Astrocyte of the spinal cord (primary cell): ENCODE results near the gene PRPF6.

Source experiments
- DNase-seq: peaks from one replicate; pipeline ENCODE4 v3.0.0; 2011; ENCODE audit warnings: low read depth, low spot score
- H3K4me3 ChIP-seq: 2 replicates; pipeline ENCODE4 v1.5.1; 2011; ENCODE audit warnings: low read depth, mild to moderate bottlenecking, low read length, moderate library complexity
- in situ Hi-C: cut with HindIII; loops from 2 replicates; pipeline ENCODE4 v1.10.0; 2017; ENCODE audit warnings: low sequenced_read_pairs
- TF ChIP-seq, protein P1 (sequence below): IDR thresholded peaks from 2 replicates; pipeline ENCODE4 v1.5.1; 2012; ENCODE audit warnings: low read depth, mild to moderate bottlenecking, low read length, inconsistent platforms

The PRPF6 gene

DNA sequence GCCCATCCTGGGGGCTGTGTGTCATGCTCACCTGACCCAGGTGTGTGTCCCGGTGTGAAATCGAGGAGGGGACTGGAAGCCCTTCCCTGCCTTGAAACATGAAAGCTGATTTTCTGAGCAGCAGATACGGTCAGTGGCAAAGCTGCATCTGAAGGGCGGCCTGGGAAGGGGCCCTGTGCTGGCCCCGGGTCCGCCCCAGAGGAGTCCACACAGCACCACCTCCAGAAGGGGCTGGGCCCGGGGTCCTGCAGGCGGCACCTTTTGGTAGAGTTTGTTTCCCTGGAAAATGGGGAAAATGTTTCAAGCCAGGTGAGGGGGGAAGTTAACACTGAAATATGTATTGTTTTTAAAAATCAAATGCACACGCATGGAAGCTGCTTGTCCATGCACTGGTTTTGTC lies 45.5 kb upstream of the PRPF6 start:
- TF ChIP-seq, protein P1, sequence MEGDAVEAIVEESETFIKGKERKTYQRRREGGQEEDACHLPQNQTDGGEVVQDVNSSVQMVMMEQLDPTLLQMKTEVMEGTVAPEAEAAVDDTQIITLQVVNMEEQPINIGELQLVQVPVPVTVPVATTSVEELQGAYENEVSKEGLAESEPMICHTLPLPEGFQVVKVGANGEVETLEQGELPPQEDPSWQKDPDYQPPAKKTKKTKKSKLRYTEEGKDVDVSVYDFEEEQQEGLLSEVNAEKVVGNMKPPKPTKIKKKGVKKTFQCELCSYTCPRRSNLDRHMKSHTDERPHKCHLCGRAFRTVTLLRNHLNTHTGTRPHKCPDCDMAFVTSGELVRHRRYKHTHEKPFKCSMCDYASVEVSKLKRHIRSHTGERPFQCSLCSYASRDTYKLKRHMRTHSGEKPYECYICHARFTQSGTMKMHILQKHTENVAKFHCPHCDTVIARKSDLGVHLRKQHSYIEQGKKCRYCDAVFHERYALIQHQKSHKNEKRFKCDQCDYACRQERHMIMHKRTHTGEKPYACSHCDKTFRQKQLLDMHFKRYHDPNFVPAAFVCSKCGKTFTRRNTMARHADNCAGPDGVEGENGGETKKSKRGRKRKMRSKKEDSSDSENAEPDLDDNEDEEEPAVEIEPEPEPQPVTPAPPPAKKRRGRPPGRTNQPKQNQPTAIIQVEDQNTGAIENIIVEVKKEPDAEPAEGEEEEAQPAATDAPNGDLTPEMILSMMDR = no peak
- DNase-seq = no peak
- H3K4me3 ChIP-seq = no peak overlapping the region
- in situ Hi-C loops = no loop called here

GRCh38 chr20:63937596-63937995 lies 43.3 kb upstream of the PRPF6 start:
- TF ChIP-seq, protein P1 = no peak
- DNase-seq = peak; percentile 33
- no peak overlapping the region for H3K4me3 ChIP-seq
- in situ Hi-C loops = no loop called here

DNA sequence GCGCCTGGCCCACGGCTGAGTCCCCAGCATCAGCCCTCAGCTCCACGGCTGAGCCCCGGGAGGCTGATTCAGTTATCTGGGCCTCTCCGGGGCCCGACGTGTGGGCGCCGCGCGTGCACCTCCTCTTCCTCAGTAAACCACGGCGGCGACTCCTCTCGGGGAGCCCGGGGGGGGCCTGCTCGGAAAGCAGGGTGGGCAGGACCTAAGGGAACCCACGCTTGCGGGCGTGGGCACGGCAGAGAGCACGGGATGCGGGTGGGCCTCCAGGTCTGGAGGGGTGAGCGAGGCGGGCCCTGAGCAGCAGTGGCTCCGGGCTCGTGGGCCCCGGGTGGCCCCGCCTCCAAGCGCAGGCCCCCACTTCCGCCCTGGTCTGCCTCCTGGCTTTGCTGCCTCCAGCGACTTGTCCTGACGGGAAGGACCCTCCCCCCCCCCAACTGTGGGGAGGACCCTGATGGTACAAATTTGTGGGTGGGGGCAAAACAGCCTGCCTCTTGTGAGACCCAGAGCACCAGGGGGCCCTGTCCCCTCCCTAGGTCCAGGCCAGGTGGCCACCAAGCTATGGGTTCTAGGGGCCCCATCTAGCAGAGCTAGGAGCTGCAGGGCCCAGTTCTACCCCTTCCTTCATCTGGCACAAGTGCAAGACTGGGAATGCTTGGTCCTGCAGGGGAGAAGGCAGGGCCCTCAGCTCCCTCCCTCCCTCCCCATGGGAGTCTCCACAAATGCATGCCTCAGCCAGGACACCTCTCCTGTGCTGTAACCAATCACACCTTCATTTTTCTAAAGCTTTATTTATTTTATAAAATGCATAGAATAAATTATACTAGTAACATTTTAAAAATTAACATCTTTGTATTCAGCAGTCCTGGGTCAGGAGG lies 41.6 kb upstream of the PRPF6 start:
- DNase-seq = no peak
- TF ChIP-seq, protein P1 = no peak
- in situ Hi-C loops = no loop called here
- no peak overlapping the region for H3K4me3 ChIP-seq

- in situ Hi-C loops = no loop called here
- no peak for DNase-seq
- TF ChIP-seq, protein P1 = no peak
- H3K4me3 ChIP-seq = no peak overlapping the region
These were observed 40.9 kb upstream of the PRPF6 start for GRCh38 chr20:63940071-63940471.

- no peak for DNase-seq
- in situ Hi-C loops = no loop called here
- TF ChIP-seq, protein P1 = no peak
- H3K4me3 ChIP-seq = no peak overlapping the region
These were observed 40.3 kb upstream of the PRPF6 start for GRCh38 chr20:63940472-63941266.

GRCh38 chr20:63941282-63942081 lies 39.5 kb upstream of the PRPF6 start:
- in situ Hi-C loops = no loop called here
- TF ChIP-seq, protein P1 = no peak
- no peak overlapping the region for H3K4me3 ChIP-seq
- DNase-seq = no peak
